ENCODE results near the gene CALR3.

Gene CALR3

GRCh38 chr19:16442386-16443276 lies 53.3 kb downstream of the CALR3 start:
- no peak overlapping the region for H3K9ac ChIP-seq (ENCODE audit: low read length)
- no peak overlapping the region for H3K4me3 ChIP-seq (ENCODE audit: low read length)
- H3K4me1 ChIP-seq (ENCODE audit: control insufficient read depth, insufficient read depth, low read length) = peaks cover 11% of the 10 kb centered on the region
- H3K27me3 ChIP-seq (ENCODE audit: control insufficient read depth, insufficient read depth, low read length) = no peaks in the 10 kb centered on the region
- no peak overlapping the region for H3K27ac ChIP-seq (ENCODE audit: low read depth, low read length)
- H3K36me3 ChIP-seq (ENCODE audit: control insufficient read depth, insufficient read depth, low read length) = peaks cover 5% of the 10 kb centered on the region

- Histone ChIP-seq H3K36me3 (ENCODE audit: control insufficient read depth, insufficient read depth, low read length) (peaks cover 10% of the 10 kb centered on the region), H3K9ac (ENCODE audit: low read length) (no peak overlapping the region), H3K4me1 (ENCODE audit: control insufficient read depth, insufficient read depth, low read length) (peaks cover 12% of the 10 kb centered on the region), H3K4me3 (ENCODE audit: low read length) (no peak overlapping the region), H3K27ac (ENCODE audit: low read depth, low read length) (no peak overlapping the region), H3K27me3 (ENCODE audit: control insufficient read depth, insufficient read depth, low read length) (no peaks in the 10 kb centered on the region)
Measured at GRCh38 chr19:16441661-16442162, 54.3 kb downstream of the CALR3 start.

GRCh38 chr19:16436780-16437332 lies 59.1 kb downstream of the CALR3 start:
- Histone ChIP-seq H3K9ac (ENCODE audit: low read length) (no peak overlapping the region), H3K36me3 (ENCODE audit: control insufficient read depth, insufficient read depth, low read length) (peaks cover 21% of the 10 kb centered on the region), H3K27me3 (ENCODE audit: control insufficient read depth, insufficient read depth, low read length) (no peaks in the 10 kb centered on the region), H3K4me3 (ENCODE audit: low read length) (no peak overlapping the region), H3K4me1 (ENCODE audit: control insufficient read depth, insufficient read depth, low read length) (peaks cover 21% of the 10 kb centered on the region), H3K27ac (ENCODE audit: low read depth, low read length) (no peak overlapping the region)

GRCh38 chr19:16435999-16436650 lies 59.8 kb downstream of the CALR3 start:
- Histone ChIP-seq H3K27ac (ENCODE audit: low read depth, low read length) (peak overlapping the region; percentile 81), H3K4me3 (ENCODE audit: low read length) (no peak overlapping the region), H3K9ac (ENCODE audit: low read length) (no peak overlapping the region), H3K4me1 (ENCODE audit: control insufficient read depth, insufficient read depth, low read length) (peaks cover 21% of the 10 kb centered on the region), H3K27me3 (ENCODE audit: control insufficient read depth, insufficient read depth, low read length) (no peaks in the 10 kb centered on the region), H3K36me3 (ENCODE audit: control insufficient read depth, insufficient read depth, low read length) (peaks cover 21% of the 10 kb centered on the region)

- H3K27ac ChIP-seq (ENCODE audit: low read depth, low read length) = peak overlapping the region; percentile 81
- peaks cover 21% of the 10 kb centered on the region for H3K4me1 ChIP-seq (ENCODE audit: control insufficient read depth, insufficient read depth, low read length)
- H3K36me3 ChIP-seq (ENCODE audit: control insufficient read depth, insufficient read depth, low read length) = peaks cover 22% of the 10 kb centered on the region
- no peak overlapping the region for H3K4me3 ChIP-seq (ENCODE audit: low read length)
- no peak overlapping the region for H3K9ac ChIP-seq (ENCODE audit: low read length)
- H3K27me3 ChIP-seq (ENCODE audit: control insufficient read depth, insufficient read depth, low read length) = no peaks in the 10 kb centered on the region
Measured at GRCh38 chr19:16435238-16435917, 60.6 kb downstream of the CALR3 start.

GRCh38 chr19:16433986-16434385 lies 62.0 kb downstream of the CALR3 start:
- Histone ChIP-seq H3K36me3 (ENCODE audit: control insufficient read depth, insufficient read depth, low read length) (peaks cover 27% of the 10 kb centered on the region), H3K4me1 (ENCODE audit: control insufficient read depth, insufficient read depth, low read length) (peaks cover 22% of the 10 kb centered on the region), H3K27ac (ENCODE audit: low read depth, low read length) (no peak overlapping the region), H3K4me3 (ENCODE audit: low read length) (no peak overlapping the region), H3K27me3 (ENCODE audit: control insufficient read depth, insufficient read depth, low read length) (no peaks in the 10 kb centered on the region), H3K9ac (ENCODE audit: low read length) (no peak overlapping the region)

- H3K4me1 ChIP-seq (ENCODE audit: control insufficient read depth, insufficient read depth, low read length) = peaks cover 2% of the 10 kb centered on the region
- H3K27me3 ChIP-seq (ENCODE audit: control insufficient read depth, insufficient read depth, low read length) = no peaks in the 10 kb centered on the region
- no peak overlapping the region for H3K27ac ChIP-seq (ENCODE audit: low read depth, low read length)
- H3K36me3 ChIP-seq (ENCODE audit: control insufficient read depth, insufficient read depth, low read length) = peaks cover 30% of the 10 kb centered on the region
- H3K9ac ChIP-seq (ENCODE audit: low read length) = no peak overlapping the region
- H3K4me3 ChIP-seq (ENCODE audit: low read length) = no peak overlapping the region
Measured at GRCh38 chr19:16429759-16430091, 66.2 kb downstream of the CALR3 start.

GRCh38 chr19:16429066-16429758 lies 66.8 kb downstream of the CALR3 start:
- H3K9ac ChIP-seq (ENCODE audit: low read length) = no peak overlapping the region
- peaks cover 2% of the 10 kb centered on the region for H3K4me1 ChIP-seq (ENCODE audit: control insufficient read depth, insufficient read depth, low read length)
- peak overlapping the region; percentile 40 for H3K27ac ChIP-seq (ENCODE audit: low read depth, low read length)
- H3K27me3 ChIP-seq (ENCODE audit: control insufficient read depth, insufficient read depth, low read length) = no peaks in the 10 kb centered on the region
- no peak overlapping the region for H3K4me3 ChIP-seq (ENCODE audit: low read length)
- H3K36me3 ChIP-seq (ENCODE audit: control insufficient read depth, insufficient read depth, low read length) = peaks cover 29% of the 10 kb centered on the region
